GM12878 (cell line): ENCODE measurements around the gene TAF9. TPM values are rescaled to one million over a fixed set of nuclear protein-coding genes. Genes with fewer than 3 reads are reported as not detected.

Experiments used
- ATAC-seq: fragments of 200-7000 bp; cut with Tn5 transposase; 3 replicates; pipeline ENCODE4 v1.9.1; 2020; ENCODE audit warnings: mild to moderate bottlenecking, moderate library complexity
- BruUV-seq: library from RNA; stranded (reverse); fragments of 400-500 nt; replicated peaks from 2 replicates; lab custom pipeline; 2021; lab: Mats Ljungman, UMichigan
- CTCF ChIA-PET: fragments of 300-600 bp; sonication (Branson Sonifier 250); formaldehyde crosslinking; extraction: SDS; loops from one replicate; lab custom pipeline; 2021; ENCODE audit warnings: inconsistent platforms; lab: Yijun Ruan, JAX
- POLR2A ChIA-PET: fragments of 350-600 bp; formaldehyde crosslinking; extraction: SDS; loops from one replicate; lab custom pipeline; 2021; ENCODE audit warnings: inconsistent platforms; lab: Charles Lee
- RAD21 ChIA-PET: fragments of 300-600 bp; sonication (Branson Sonifier 250); formaldehyde crosslinking; loops from one replicate; lab custom pipeline; 2023; ENCODE audit warnings: antibody characterized with exemption; ENCODE audit not compliant: unreplicated experiment; lab: Charles Lee
- SMC1A ChIA-PET: fragments of 300-600 bp; sonication (Branson Sonifier 250); formaldehyde crosslinking; loops from one replicate; lab custom pipeline; 2023; ENCODE audit not compliant: unreplicated experiment, uncharacterized antibody; lab: Charles Lee
- DNase-seq: peaks from one replicate; pipeline ENCODE4 v3.0.0-alpha.2; 2011; ENCODE audit warnings: low read depth, low spot score
- FAIRE-seq: peaks from 3 replicates; lab custom pipeline; 2011; peaks lifted over from hg19 to GRCh38; lab: Jason Lieb, UNC
- H2AFZ ChIP-seq: 2 replicates; pipeline ENCODE4 v1.6.0; 2011; ENCODE audit warnings: low read depth, low read length, control low read depth; ENCODE audit not compliant: control insufficient read depth
- H3K27ac ChIP-seq: 2 replicates; pipeline ENCODE4 v1.5.1; 2011; ENCODE audit warnings: control low read depth; ENCODE audit not compliant: control insufficient read depth, insufficient read depth
- H3K27me3 ChIP-seq, 2 experiments: replicated peaks in 1 of 2; 2 replicates each; pipeline versions ENCODE4 v1.6.0 to v1.6.1; 2011; ENCODE audit warnings: low read length in 1 of 2; ENCODE audit not compliant: control insufficient read depth in 2 of 2, insufficient read depth in 2 of 2
- H3K36me3 ChIP-seq, 2 experiments: 2 replicates each; pipeline ENCODE4 v1.5.1; 2011; ENCODE audit warnings: low read length in 1 of 2; ENCODE audit not compliant: control insufficient read depth in 2 of 2, insufficient read depth in 2 of 2
- H3K4me1 ChIP-seq: 2 replicates; pipeline ENCODE4 v1.6.1; 2011; ENCODE audit warnings: mild to moderate bottlenecking, low read length, moderate library complexity, mixed read lengths; ENCODE audit not compliant: control insufficient read depth, insufficient read depth
- H3K4me2 ChIP-seq: 2 replicates; pipeline ENCODE4 v1.6.0; 2011; ENCODE audit warnings: control low read depth; ENCODE audit not compliant: control insufficient read depth, insufficient read depth
- H3K4me3 ChIP-seq: fragments of 200-600 bp; sonication (generic); 2 replicates; pipeline ENCODE4 v1.5.1; 2016
- H3K79me2 ChIP-seq: 2 replicates; pipeline ENCODE4 v1.6.0; 2011; ENCODE audit warnings: low read length; ENCODE audit not compliant: control insufficient read depth, insufficient read depth
- H3K9ac ChIP-seq: 2 replicates; pipeline ENCODE4 v1.8.0; 2011; ENCODE audit warnings: low read length, control low read depth, mixed read lengths; ENCODE audit not compliant: control insufficient read depth, insufficient read depth
- H3K9me3 ChIP-seq: replicated peaks from 3 replicates; pipeline ENCODE4 v1.5.1; 2011; ENCODE audit warnings: mild to moderate bottlenecking, low read length; ENCODE audit not compliant: control insufficient read depth, insufficient read depth
- H4K20me1 ChIP-seq: 2 replicates; pipeline ENCODE4 v1.6.0; 2011; ENCODE audit not compliant: control insufficient read depth, insufficient read depth
- CBX5 ChIP-seq: sonication (generic); IDR thresholded peaks from 2 replicates; pipeline ENCODE4 v1.6.1; 2016; ENCODE audit warnings: low read depth, moderate library complexity, mild to moderate bottlenecking, inconsistent platforms
- CHD2 ChIP-seq: IDR thresholded peaks from 2 replicates; pipeline ENCODE4 v1.6.1; 2011; ENCODE audit warnings: low read depth, low read length, improper control_type of control experiment, borderline replicate concordance
- GATAD2B ChIP-seq: fragments of 450-650 bp; conservative IDR thresholded peaks from 2 replicates; pipeline ENCODE4 v1.6.1; 2017; ENCODE audit warnings: low read depth, mild to moderate bottlenecking, moderate library complexity
- IKZF2 ChIP-seq, 2 experiments: fragments of 450-650 bp; IDR thresholded peaks; 2 replicates each; pipeline ENCODE4 v1.6.1; 2017; ENCODE audit warnings: mild to moderate bottlenecking in 2 of 2, moderate library complexity in 2 of 2
- KLF5 ChIP-seq: fragments of 450-650 bp; IDR thresholded peaks from 2 replicates; pipeline ENCODE4 v1.6.1; 2014; ENCODE audit warnings: mild to moderate bottlenecking; ENCODE audit not compliant: partially characterized antibody
- MYB ChIP-seq: fragments of 150-350 bp; IDR thresholded peaks from 2 replicates; pipeline ENCODE4 v1.6.1; 2014; ENCODE audit warnings: mild to moderate bottlenecking, low read depth, low read length, borderline replicate concordance
- NFYA ChIP-seq: IDR thresholded peaks from 2 replicates; pipeline ENCODE4 v1.6.1; 2011; ENCODE audit warnings: low read depth, mild to moderate bottlenecking, low read length, improper control_type of control experiment, borderline replicate concordance
- NR2C2 ChIP-seq: IDR thresholded peaks from 2 replicates; pipeline ENCODE4 v1.6.1; 2011; ENCODE audit warnings: borderline replicate concordance, low read depth; ENCODE audit not compliant: control insufficient read depth, insufficient read length
- PAX5 ChIP-seq: IDR thresholded peaks from 2 replicates; pipeline ENCODE4 v1.6.1; 2011; ENCODE audit warnings: low read depth, low read length, borderline replicate concordance
- RBBP5 ChIP-seq: fragments of 200-600 bp; sonication (generic); conservative IDR thresholded peaks from 2 replicates; pipeline ENCODE4 v1.6.1; 2016
- RELA ChIP-seq: fragments of 450-650 bp; IDR thresholded peaks from 2 replicates; pipeline ENCODE4 v1.8.0; 2014; ENCODE audit warnings: borderline replicate concordance; ENCODE audit not compliant: partially characterized antibody
- RUNX3 ChIP-seq: IDR thresholded peaks from 2 replicates; pipeline ENCODE4 v1.6.1; 2012; ENCODE audit warnings: low read length, inconsistent platforms
- SMC3 ChIP-seq: IDR thresholded peaks from 2 replicates; pipeline ENCODE4 v1.6.1; 2011; ENCODE audit warnings: low read length, improper control_type of control experiment, borderline replicate concordance
- SP1 ChIP-seq: IDR thresholded peaks from one replicate; pipeline ENCODE4 v1.6.1; 2011; ENCODE audit warnings: low read depth, low read length
- STAT3 ChIP-seq: IDR thresholded peaks from 2 replicates; pipeline ENCODE4 v1.6.1; 2011; ENCODE audit warnings: low read depth, low read length, improper control_type of control experiment
- TCF7 ChIP-seq: IDR thresholded peaks from 2 replicates; pipeline ENCODE4 v1.6.1; 2014; ENCODE audit warnings: antibody characterized with exemption, borderline replicate concordance
- YBX1 ChIP-seq: fragments of 450-650 bp; IDR thresholded peaks from 2 replicates; pipeline ENCODE4 v1.6.1; 2016; ENCODE audit warnings: antibody characterized with exemption
- ZNF207 ChIP-seq: fragments of 450-650 bp; IDR thresholded peaks from 2 replicates; pipeline ENCODE4 v1.6.1; 2014; ENCODE audit warnings: antibody characterized with exemption, mild to moderate bottlenecking, borderline replicate concordance
- ZNF24 ChIP-seq: fragments of 450-650 bp; IDR thresholded peaks from 2 replicates; pipeline ENCODE4 v1.6.1; 2017; ENCODE audit warnings: antibody characterized with exemption, mild to moderate bottlenecking
- WGBS: methylation state at CpG from one replicate; pipeline ENCODE4 v1.1.6; 2016; ENCODE audit warnings: low lambda C conversion rate; ENCODE audit not compliant: insufficient replicate concordance, insufficient coverage; ENCODE audit errors: missing lambda C conversion rate; 5-methylcytosine and 5-hydroxymethylcytosine counted together
- in situ Hi-C: fragments of 300-500 bp; cut with MboI; formaldehyde crosslinking; loops from 9 replicates; pipeline ENCODE4 v1.14.3; 2018; ENCODE audit warnings: mixed read lengths
- intact Hi-C: fragments of 100-400 bp; cut with micrococcal nuclease; formaldehyde crosslinking; loops from one replicate; pipeline ENCODE4 v1.14.2; 2022; ENCODE audit not compliant: unreplicated experiment
- polyA plus RNA-seq, 11 experiments: library from polyadenylated mRNA; depleted of rRNA in 4 of 11; unstranded in 6 of 11; stranded (reverse) in 5 of 11; fragments of >200 nt; fragmentation: Nextera tagmentation in 4 of 11; fragmentation: Illumina TruSeq in 1 of 11; extraction: Ambion mirVana in 4 of 11; extraction: Trizol in 1 of 11; gene quantifications; 1 replicate in 1 of 11; 2 replicates in 10 of 11; pipeline versions ENCODE4 v1.2.1 to v1.2.3, GENCODE V29; 2011 to 2016; ENCODE audit warnings: inconsistent platforms in 2 of 11, missing spikeins in 2 of 11, low read depth in 1 of 11
- total RNA-seq, 4 experiments: library from RNA; depleted of rRNA in 3 of 4; stranded (reverse); fragments of >200 nt in 3 of 4; fragmentation: Illumina TruSeq in 1 of 4; extraction: Trizol in 1 of 4; gene quantifications; 2 replicates each; pipeline versions ENCODE4 v1.2.1 to v1.2.3, GENCODE V29; 2013 to 2021
- TF ChIP-seq, protein P1 (sequence below), 3 experiments: IDR thresholded peaks in 2 of 3; conservative IDR thresholded peaks in 1 of 3; 2 replicates each; pipeline ENCODE4 v1.5.1; 2011; ENCODE audit warnings: low read depth in 3 of 3, low read length in 3 of 3, mild to moderate bottlenecking in 3 of 3, control low read depth in 2 of 3, moderate library complexity in 2 of 3, inconsistent platforms in 1 of 3, mixed read lengths in 1 of 3; ENCODE audit not compliant: control insufficient read depth in 2 of 3, insufficient read depth in 1 of 3; ENCODE audit errors: extremely low read depth in 1 of 3
- TF ChIP-seq, protein P2 (sequence below): fragments of 450-650 bp; IDR thresholded peaks from 2 replicates; pipeline ENCODE4 v1.6.1; 2016; ENCODE audit warnings: mild to moderate bottlenecking
- TF ChIP-seq, protein P3 (sequence below): IDR thresholded peaks from 2 replicates; pipeline ENCODE4 v1.6.1; 2012; ENCODE audit warnings: low read depth, low read length, improper control_type of control experiment

Gene TAF9
- total and polyA plus RNA-seq, 10 of the 15 experiments (the other 5 are each of a cell fraction or from before 2014, with no cell fraction given) = 64.4 to 318 (median 150) TPM

DNA sequence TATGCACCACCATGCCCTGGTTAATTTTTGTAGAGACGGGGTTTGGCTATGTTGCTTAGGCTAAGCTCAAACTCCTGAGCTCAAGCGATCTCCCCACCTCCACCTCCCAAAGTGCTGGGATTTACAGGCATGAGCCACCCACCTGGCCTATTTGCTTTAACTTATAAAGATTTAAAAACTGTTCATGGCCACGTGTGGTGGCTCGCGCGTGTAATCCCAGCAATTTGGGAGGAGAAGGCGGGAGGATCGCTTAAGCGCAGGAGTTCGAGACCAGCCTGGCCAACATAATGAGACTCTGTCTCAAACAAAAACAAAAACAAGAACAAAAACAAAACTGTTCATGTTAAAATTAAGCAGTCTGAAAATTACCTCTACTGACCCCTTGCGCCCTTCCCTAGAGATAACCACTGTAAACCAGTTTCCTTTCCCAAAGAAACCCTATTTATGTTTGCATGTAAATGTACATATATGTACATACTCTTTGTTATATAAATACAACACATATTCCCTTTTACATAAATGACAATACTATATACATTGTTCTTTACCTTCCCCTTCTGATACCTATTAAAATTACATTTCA is 1.5 kb downstream of the TAF9 start:
- Histone ChIP-seq H3K36me3 (peaks cover 0 to 19% of the 10 kb centered on the region in 2 experiments; a peak in 2 of 4 replicates), H2AFZ (no peak overlapping the region), H3K9me3 (no peaks in the 10 kb centered on the region), H3K9ac (peak overlapping the region; percentile 97), H3K4me2 (peak overlapping the region; percentile 80), H3K4me3 (peak overlapping the region; percentile 93), H3K27me3 (no peaks in the 10 kb centered on the region), H3K27ac (peak overlapping the region; percentile 99), H3K79me2 (peaks cover 85% of the 10 kb centered on the region), H3K4me1 (no peaks in the 10 kb centered on the region), H4K20me1 (no peaks in the 10 kb centered on the region)
- ATAC-seq (no peak), FAIRE-seq (no peak), DNase-seq (no peak)
- WGBS = 85% methylated on average over 11 of the region's 11 CpGs
- intact Hi-C loops = loop anchor here (10.0 kb wide), 3 partner anchors 103 to 203 kb away; partner anchors contain the start of genes CCNB1 and CDK7
- ChIA-PET RAD21 (interaction anchor here (1.4 kb wide), 1 partner anchor 274 kb away, joined by 3 read pairs; the partner anchor contains the start of gene SLC30A5), SMC1A (interaction anchor here (0.5 to 1.5 kb wide), 2 partner anchors 9 to 273 kb away, joined by 3 to 4 read pairs; no protein-coding TSS in a partner anchor), CTCF (interaction anchor here (1.1 to 1.8 kb wide), 2 partner anchors 35 to 274 kb away, joined by 3 to 6 read pairs; partner anchors contain the start of genes CCDC125 and SLC30A5), POLR2A (no interaction called here)
- in situ Hi-C loops = no loop called here
- BruUV-seq = no TSS peak
- peak; percentile 43; the same call in 1 of the 2 replicates for TF ChIP-seq SMC3
- no peak for TF ChIP-seq ZNF24
- TF ChIP-seq, protein P1, sequence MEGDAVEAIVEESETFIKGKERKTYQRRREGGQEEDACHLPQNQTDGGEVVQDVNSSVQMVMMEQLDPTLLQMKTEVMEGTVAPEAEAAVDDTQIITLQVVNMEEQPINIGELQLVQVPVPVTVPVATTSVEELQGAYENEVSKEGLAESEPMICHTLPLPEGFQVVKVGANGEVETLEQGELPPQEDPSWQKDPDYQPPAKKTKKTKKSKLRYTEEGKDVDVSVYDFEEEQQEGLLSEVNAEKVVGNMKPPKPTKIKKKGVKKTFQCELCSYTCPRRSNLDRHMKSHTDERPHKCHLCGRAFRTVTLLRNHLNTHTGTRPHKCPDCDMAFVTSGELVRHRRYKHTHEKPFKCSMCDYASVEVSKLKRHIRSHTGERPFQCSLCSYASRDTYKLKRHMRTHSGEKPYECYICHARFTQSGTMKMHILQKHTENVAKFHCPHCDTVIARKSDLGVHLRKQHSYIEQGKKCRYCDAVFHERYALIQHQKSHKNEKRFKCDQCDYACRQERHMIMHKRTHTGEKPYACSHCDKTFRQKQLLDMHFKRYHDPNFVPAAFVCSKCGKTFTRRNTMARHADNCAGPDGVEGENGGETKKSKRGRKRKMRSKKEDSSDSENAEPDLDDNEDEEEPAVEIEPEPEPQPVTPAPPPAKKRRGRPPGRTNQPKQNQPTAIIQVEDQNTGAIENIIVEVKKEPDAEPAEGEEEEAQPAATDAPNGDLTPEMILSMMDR (IDR thresholded peaks at IDR 0.05 in 2 of 3, conservative IDR thresholded peaks at IDR 0.05 in 1 of 3; ENCODE audit: control insufficient read depth in 2 of 3, extremely low read depth in 1 of 3, insufficient read depth in 1 of 3, low read depth in 3 of 3, low read length in 3 of 3) = peak; percentile 23 to 38 (median 34); a peak in 2 of 6 replicates
- TF ChIP-seq RBBP5 = no peak
- no peak for TF ChIP-seq NFYA
- TF ChIP-seq ZNF207 = no peak
- no peak for TF ChIP-seq CBX5
- no peak for TF ChIP-seq RELA
- no peak for TF ChIP-seq YBX1
- TF ChIP-seq TCF7 = no peak
- no peak for TF ChIP-seq RUNX3
- TF ChIP-seq PAX5 = no peak
- TF ChIP-seq IKZF2 (IDR thresholded peaks at IDR 0.05) = no peak
- TF ChIP-seq, protein P2, sequence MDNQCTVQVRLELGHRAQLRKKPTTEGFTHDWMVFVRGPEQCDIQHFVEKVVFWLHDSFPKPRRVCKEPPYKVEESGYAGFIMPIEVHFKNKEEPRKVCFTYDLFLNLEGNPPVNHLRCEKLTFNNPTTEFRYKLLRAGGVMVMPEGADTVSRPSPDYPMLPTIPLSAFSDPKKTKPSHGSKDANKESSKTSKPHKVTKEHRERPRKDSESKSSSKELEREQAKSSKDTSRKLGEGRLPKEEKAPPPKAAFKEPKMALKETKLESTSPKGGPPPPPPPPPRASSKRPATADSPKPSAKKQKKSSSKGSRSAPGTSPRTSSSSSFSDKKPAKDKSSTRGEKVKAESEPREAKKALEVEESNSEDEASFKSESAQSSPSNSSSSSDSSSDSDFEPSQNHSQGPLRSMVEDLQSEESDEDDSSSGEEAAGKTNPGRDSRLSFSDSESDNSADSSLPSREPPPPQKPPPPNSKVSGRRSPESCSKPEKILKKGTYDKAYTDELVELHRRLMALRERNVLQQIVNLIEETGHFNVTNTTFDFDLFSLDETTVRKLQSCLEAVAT = peak; percentile 52; the same call in 1 of the 2 replicates
- TF ChIP-seq MYB = no peak
- TF ChIP-seq NR2C2 = no peak
- no peak for TF ChIP-seq GATAD2B
- TF ChIP-seq KLF5 = no peak
- TF ChIP-seq, protein P3, sequence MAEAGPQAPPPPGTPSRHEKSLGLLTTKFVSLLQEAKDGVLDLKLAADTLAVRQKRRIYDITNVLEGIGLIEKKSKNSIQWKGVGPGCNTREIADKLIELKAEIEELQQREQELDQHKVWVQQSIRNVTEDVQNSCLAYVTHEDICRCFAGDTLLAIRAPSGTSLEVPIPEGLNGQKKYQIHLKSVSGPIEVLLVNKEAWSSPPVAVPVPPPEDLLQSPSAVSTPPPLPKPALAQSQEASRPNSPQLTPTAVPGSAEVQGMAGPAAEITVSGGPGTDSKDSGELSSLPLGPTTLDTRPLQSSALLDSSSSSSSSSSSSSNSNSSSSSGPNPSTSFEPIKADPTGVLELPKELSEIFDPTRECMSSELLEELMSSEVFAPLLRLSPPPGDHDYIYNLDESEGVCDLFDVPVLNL = no peak
- TF ChIP-seq SP1 = no peak
- no peak for TF ChIP-seq STAT3
- TF ChIP-seq CHD2 = no peak
